B cell (primary cell): ENCODE measurements around the gene TUBA3C.
"Not testable (repeated sequence)": the region's sequence is repeated elsewhere in the genome, so short reads cannot be mapped to it uniquely, and the experiment has no call there.

Experiments used
- EZH2 ChIP-seq: IDR thresholded peaks from 2 replicates; pipeline ENCODE4 v1.6.1; 2012; ENCODE audit warnings: borderline replicate concordance, low read depth, mild to moderate bottlenecking, moderate library complexity, low read length; ENCODE audit not compliant: insufficient read depth, poor library complexity, severe bottlenecking
- TF ChIP-seq, protein P1 (sequence below): fragments of 200-600 bp; IDR thresholded peaks from one replicate; pipeline ENCODE4 v1.8.0; 2022; ENCODE audit warnings: antibody characterized with exemption, mild to moderate bottlenecking

DNA sequence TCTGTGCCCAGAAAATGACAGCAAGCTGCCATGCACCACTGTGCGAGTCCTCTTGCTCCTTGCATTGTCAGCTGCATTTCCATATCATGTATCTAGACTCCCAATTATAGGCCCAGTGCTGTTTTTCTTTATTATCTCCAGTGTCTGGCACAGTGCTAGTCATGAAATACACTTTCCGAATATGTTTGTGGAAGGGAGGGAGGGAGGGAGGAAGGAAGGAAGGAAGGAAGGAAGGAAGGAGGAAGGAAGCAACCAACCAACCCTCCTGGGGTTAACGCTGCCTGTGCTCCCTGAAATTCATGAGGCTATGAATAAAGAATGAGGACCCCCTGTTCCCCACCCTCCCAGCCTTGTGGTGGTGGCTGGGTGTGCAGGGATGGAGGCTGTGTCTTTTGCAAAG is 8.3 kb upstream of the TUBA3C start:
- not testable (repeated sequence) for TF ChIP-seq EZH2
- TF ChIP-seq, protein P1, sequence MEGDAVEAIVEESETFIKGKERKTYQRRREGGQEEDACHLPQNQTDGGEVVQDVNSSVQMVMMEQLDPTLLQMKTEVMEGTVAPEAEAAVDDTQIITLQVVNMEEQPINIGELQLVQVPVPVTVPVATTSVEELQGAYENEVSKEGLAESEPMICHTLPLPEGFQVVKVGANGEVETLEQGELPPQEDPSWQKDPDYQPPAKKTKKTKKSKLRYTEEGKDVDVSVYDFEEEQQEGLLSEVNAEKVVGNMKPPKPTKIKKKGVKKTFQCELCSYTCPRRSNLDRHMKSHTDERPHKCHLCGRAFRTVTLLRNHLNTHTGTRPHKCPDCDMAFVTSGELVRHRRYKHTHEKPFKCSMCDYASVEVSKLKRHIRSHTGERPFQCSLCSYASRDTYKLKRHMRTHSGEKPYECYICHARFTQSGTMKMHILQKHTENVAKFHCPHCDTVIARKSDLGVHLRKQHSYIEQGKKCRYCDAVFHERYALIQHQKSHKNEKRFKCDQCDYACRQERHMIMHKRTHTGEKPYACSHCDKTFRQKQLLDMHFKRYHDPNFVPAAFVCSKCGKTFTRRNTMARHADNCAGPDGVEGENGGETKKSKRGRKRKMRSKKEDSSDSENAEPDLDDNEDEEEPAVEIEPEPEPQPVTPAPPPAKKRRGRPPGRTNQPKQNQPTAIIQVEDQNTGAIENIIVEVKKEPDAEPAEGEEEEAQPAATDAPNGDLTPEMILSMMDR: not testable (repeated sequence)
